Measurements from ENCODE around the gene UBE2U.

DNA sequence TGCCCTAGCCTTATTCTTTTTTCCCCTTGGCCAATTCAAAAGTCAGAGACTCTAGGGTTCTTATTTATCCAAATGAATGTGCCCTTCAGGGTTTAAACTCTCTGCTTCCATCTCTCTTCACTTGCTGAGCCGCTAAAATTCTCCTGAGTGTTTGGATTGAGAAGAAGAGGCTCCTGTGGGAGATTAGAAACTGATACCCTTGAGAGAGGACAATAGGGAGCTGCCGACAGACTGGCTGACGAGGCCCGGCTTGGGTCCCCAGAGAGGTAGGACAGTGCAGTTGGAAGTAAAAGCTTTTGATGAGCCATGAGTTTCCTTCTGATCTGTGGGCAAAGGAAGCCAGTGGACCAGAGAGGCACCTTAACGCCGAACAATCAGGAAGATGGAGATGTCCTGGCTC, 41.3 kb upstream of the UBE2U start:
- TF ChIP-seq, protein P1, sequence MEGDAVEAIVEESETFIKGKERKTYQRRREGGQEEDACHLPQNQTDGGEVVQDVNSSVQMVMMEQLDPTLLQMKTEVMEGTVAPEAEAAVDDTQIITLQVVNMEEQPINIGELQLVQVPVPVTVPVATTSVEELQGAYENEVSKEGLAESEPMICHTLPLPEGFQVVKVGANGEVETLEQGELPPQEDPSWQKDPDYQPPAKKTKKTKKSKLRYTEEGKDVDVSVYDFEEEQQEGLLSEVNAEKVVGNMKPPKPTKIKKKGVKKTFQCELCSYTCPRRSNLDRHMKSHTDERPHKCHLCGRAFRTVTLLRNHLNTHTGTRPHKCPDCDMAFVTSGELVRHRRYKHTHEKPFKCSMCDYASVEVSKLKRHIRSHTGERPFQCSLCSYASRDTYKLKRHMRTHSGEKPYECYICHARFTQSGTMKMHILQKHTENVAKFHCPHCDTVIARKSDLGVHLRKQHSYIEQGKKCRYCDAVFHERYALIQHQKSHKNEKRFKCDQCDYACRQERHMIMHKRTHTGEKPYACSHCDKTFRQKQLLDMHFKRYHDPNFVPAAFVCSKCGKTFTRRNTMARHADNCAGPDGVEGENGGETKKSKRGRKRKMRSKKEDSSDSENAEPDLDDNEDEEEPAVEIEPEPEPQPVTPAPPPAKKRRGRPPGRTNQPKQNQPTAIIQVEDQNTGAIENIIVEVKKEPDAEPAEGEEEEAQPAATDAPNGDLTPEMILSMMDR (IDR thresholded peaks at IDR 0.05), result no peak
- TF ChIP-seq POLR2A (IDR thresholded peaks at IDR 0.05), result no peak

All from right lobe of liver (tissue), 4 donors.